ENCODE results near the gene PDE6B. TPM values are rescaled to one million over a fixed set of nuclear protein-coding genes. Genes with fewer than 3 reads are reported as not detected.

PDE6B gene
- total and polyA plus RNA-seq, 2 experiments from 2014 or later, result 3.4 to 5.0 TPM

- H3K79me2 ChIP-seq (replicated peaks; ENCODE audit: insufficient read depth), result no peaks in the 10 kb centered on the region
- DNase-seq (ENCODE audit: low spot score) (peak; percentile 72), ATAC-seq (no peak)
- H3K4me1 ChIP-seq (ENCODE audit: insufficient read depth), result no peaks in the 10 kb centered on the region
- peak overlapping the region; percentile 36; the same call in 1 of the 2 replicates for H3K4me3 ChIP-seq
- peaks cover 7% of the 10 kb centered on the region; the same call in 1 of the 2 replicates for H3F3A ChIP-seq (replicated peaks; ENCODE audit: low read depth)
- H3K36me3 Mint-ChIP-seq (ENCODE audit: low read depth), result no peaks in the 10 kb centered on the region; the same call in 2 of the 3 replicates
- H3K9me3 Mint-ChIP-seq, result peaks cover 3% of the 10 kb centered on the region; the same call in 2 of the 3 replicates
- H3K27ac ChIP-seq (ENCODE audit: low read depth), result no peak overlapping the region
- peaks cover 18% of the 10 kb centered on the region for H3K27me3 Mint-ChIP-seq (ENCODE audit: insufficient read depth, low read depth, poor library complexity)
- H3K27me3 ChIP-seq (ENCODE audit: insufficient read depth), result no peaks in the 10 kb centered on the region
- H3K27ac Mint-ChIP-seq, result no peak overlapping the region
- H2AFZ ChIP-seq, result no peak overlapping the region
- no peak overlapping the region for H3K4me2 ChIP-seq
- H3K4me1 Mint-ChIP-seq, result peaks cover 8% of the 10 kb centered on the region
- no peaks in the 10 kb centered on the region for H4K20me1 ChIP-seq (replicated peaks; ENCODE audit: insufficient read depth)
- peak overlapping the region; percentile 29; the same call in 1 of the 3 replicates for H3K4me3 Mint-ChIP-seq
- H3K9me2 ChIP-seq (ENCODE audit: insufficient read depth), result no peaks in the 10 kb centered on the region
- TF ChIP-seq STAT1 (IDR thresholded peaks at IDR 0.05; ENCODE audit: unreplicated experiment), result no peak
- no peak for TF ChIP-seq JUNB (IDR thresholded peaks at IDR 0.05; ENCODE audit: unreplicated experiment)
- TF ChIP-seq EZH2 (IDR thresholded peaks at IDR 0.05; ENCODE audit: low read depth, unreplicated experiment), result no peak
- TF ChIP-seq, protein P1, sequence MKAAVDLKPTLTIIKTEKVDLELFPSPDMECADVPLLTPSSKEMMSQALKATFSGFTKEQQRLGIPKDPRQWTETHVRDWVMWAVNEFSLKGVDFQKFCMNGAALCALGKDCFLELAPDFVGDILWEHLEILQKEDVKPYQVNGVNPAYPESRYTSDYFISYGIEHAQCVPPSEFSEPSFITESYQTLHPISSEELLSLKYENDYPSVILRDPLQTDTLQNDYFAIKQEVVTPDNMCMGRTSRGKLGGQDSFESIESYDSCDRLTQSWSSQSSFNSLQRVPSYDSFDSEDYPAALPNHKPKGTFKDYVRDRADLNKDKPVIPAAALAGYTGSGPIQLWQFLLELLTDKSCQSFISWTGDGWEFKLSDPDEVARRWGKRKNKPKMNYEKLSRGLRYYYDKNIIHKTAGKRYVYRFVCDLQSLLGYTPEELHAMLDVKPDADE (IDR thresholded peaks at IDR 0.05), result no peak
- TF ChIP-seq, protein P2, sequence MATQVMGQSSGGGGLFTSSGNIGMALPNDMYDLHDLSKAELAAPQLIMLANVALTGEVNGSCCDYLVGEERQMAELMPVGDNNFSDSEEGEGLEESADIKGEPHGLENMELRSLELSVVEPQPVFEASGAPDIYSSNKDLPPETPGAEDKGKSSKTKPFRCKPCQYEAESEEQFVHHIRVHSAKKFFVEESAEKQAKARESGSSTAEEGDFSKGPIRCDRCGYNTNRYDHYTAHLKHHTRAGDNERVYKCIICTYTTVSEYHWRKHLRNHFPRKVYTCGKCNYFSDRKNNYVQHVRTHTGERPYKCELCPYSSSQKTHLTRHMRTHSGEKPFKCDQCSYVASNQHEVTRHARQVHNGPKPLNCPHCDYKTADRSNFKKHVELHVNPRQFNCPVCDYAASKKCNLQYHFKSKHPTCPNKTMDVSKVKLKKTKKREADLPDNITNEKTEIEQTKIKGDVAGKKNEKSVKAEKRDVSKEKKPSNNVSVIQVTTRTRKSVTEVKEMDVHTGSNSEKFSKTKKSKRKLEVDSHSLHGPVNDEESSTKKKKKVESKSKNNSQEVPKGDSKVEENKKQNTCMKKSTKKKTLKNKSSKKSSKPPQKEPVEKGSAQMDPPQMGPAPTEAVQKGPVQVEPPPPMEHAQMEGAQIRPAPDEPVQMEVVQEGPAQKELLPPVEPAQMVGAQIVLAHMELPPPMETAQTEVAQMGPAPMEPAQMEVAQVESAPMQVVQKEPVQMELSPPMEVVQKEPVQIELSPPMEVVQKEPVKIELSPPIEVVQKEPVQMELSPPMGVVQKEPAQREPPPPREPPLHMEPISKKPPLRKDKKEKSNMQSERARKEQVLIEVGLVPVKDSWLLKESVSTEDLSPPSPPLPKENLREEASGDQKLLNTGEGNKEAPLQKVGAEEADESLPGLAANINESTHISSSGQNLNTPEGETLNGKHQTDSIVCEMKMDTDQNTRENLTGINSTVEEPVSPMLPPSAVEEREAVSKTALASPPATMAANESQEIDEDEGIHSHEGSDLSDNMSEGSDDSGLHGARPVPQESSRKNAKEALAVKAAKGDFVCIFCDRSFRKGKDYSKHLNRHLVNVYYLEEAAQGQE (IDR thresholded peaks at IDR 0.05; ENCODE audit: unreplicated experiment), result no peak
- no peak for TF ChIP-seq ZNF462 (CRISPR knock-in tag; IDR thresholded peaks at IDR 0.05)
- no peak for TF ChIP-seq CTCF (conservative IDR thresholded peaks at IDR 0.05; ENCODE audit: low read depth in 2 of 2)
- TF ChIP-seq ZNF114 (CRISPR knock-in tag; IDR thresholded peaks at IDR 0.05), result no peak
- no peak for TF ChIP-seq ZNF331 (CRISPR knock-in tag; IDR thresholded peaks at IDR 0.05; ENCODE audit: low read depth)
- no peak for TF ChIP-seq NANOG (IDR thresholded peaks at IDR 0.05; ENCODE audit: borderline replicate concordance)
- no peak for TF ChIP-seq EZH2phosphoT487 (IDR thresholded peaks at IDR 0.05; ENCODE audit: unreplicated experiment)
- no peaks in the 10 kb centered on the region for H3K36me3 ChIP-seq (ENCODE audit: insufficient read depth)
Measured at GRCh38 chr4:681736-682451, 56.5 kb downstream of the PDE6B start.

Measured in GM23338 (cell line).